Measurements from ENCODE around the gene VWA5B2. TPM values are rescaled to one million over a fixed set of nuclear protein-coding genes. Genes with fewer than 3 reads are reported as not detected.

VWA5B2 gene
- total RNA-seq, 4 donors from 2014 or later, result not detected

- in situ Hi-C loops (cut with MboI; ENCODE audit: low sequenced_read_pairs in 4 of 4) (loop anchor here in 1 of 4 donors (25.0 kb wide), 1 partner anchor 370 kb away; the partner anchor contains the start of gene PARL), intact Hi-C loops (cut with DNase I; ENCODE audit: low total_unique reads) (no loop called here)
- DNase-seq (no peak), ATAC-seq (no peak)
- no peak for TF ChIP-seq CTCF (IDR thresholded peaks at IDR 0.05 in 4 of 5, conservative IDR thresholded peaks at IDR 0.05 in 1 of 5)
- TF ChIP-seq POLR2A (IDR thresholded peaks at IDR 0.05), result no peak
- Histone ChIP-seq H3K4me3 (no peak overlapping the region), H3K36me3 (peaks cover 0 to 7% of the 10 kb centered on the region in 2 donors), H3K9me3 (no peaks in the 10 kb centered on the region), H3K4me1 (peaks cover 9 to 10% of the 10 kb centered on the region in 2 donors), H3K27me3 (peaks cover 18 to 37% (median 32%) of the 10 kb centered on the region in 3 donors), H3K27ac (no peak overlapping the region)
These were observed 27.9 kb downstream of the VWA5B2 start for GRCh38 chr3:184257083-184257915.

GRCh38 chr3:184258926-184259325, 29.5 kb downstream of the VWA5B2 start:
- Histone ChIP-seq H3K27me3 (peaks cover 35 to 52% (median 43%) of the 10 kb centered on the region in 3 donors), H3K27ac (no peak overlapping the region), H3K4me3 (no peak overlapping the region), H3K9me3 (no peaks in the 10 kb centered on the region), H3K4me1 (peaks cover 10 to 14% of the 10 kb centered on the region in 2 donors), H3K36me3 (peaks cover 0 to 7% of the 10 kb centered on the region in 2 donors)
- DNase-seq, result no peak
- intact Hi-C loops (cut with DNase I; ENCODE audit: low total_unique reads) (no loop called here), in situ Hi-C loops (cut with MboI; ENCODE audit: low sequenced_read_pairs in 4 of 4) (loop anchor here in 1 of 4 donors (25.0 kb wide), 1 partner anchor 372 kb away; the partner anchor contains the start of gene PARL)
- TF ChIP-seq POLR2A (IDR thresholded peaks at IDR 0.05) (no peak), CTCF (IDR thresholded peaks at IDR 0.05 in 4 of 5, conservative IDR thresholded peaks at IDR 0.05 in 1 of 5) (no peak)
- no peak for ATAC-seq

- TF ChIP-seq POLR2A (IDR thresholded peaks at IDR 0.05), result no peak
- no peak for TF ChIP-seq CTCF (IDR thresholded peaks at IDR 0.05 in 4 of 5, conservative IDR thresholded peaks at IDR 0.05 in 1 of 5)
- Histone ChIP-seq H3K4me1 (peaks cover 10 to 14% of the 10 kb centered on the region in 2 donors), H3K9me3 (no peaks in the 10 kb centered on the region), H3K27ac (no peak overlapping the region), H3K27me3 (peaks cover 36 to 57% (median 45%) of the 10 kb centered on the region in 3 donors), H3K36me3 (peaks cover 0 to 7% of the 10 kb centered on the region in 2 donors), H3K4me3 (no peak overlapping the region)
- no peak for DNase-seq
- intact Hi-C loops (cut with DNase I; ENCODE audit: low total_unique reads), result no loop called here
- ATAC-seq, result no peak
- in situ Hi-C loops (cut with MboI; ENCODE audit: low sequenced_read_pairs in 4 of 4), result loop anchor here in 1 of 4 donors (25.0 kb wide), 1 partner anchor 372 kb away; the partner anchor contains the start of gene PARL
These were observed 30.1 kb downstream of the VWA5B2 start for GRCh38 chr3:184259396-184259877.

- ATAC-seq (peak in 1 of 2 donors; percentile 67), DNase-seq (no peak)
- Histone ChIP-seq H3K27me3 (peaks cover 36 to 64% (median 51%) of the 10 kb centered on the region in 3 donors), H3K4me1 (peaks cover 10 to 14% of the 10 kb centered on the region in 2 donors), H3K4me3 (peak overlapping the region in 2 of 4 donors; percentile 41 to 54), H3K36me3 (peaks cover 0 to 7% of the 10 kb centered on the region in 2 donors), H3K27ac (no peak overlapping the region), H3K9me3 (no peaks in the 10 kb centered on the region)
- intact Hi-C loops (cut with DNase I; ENCODE audit: low total_unique reads) (no loop called here), in situ Hi-C loops (cut with MboI; ENCODE audit: low sequenced_read_pairs in 4 of 4) (loop anchor here in 1 of 4 donors (25.0 kb wide), 1 partner anchor 373 kb away; the partner anchor contains the start of gene PARL)
- no peak for TF ChIP-seq CTCF (IDR thresholded peaks at IDR 0.05 in 4 of 5, conservative IDR thresholded peaks at IDR 0.05 in 1 of 5)
- no peak for TF ChIP-seq POLR2A (IDR thresholded peaks at IDR 0.05)
These were observed 30.7 kb downstream of the VWA5B2 start for GRCh38 chr3:184259878-184260723.

Measured in gastrocnemius medialis (tissue), 4 donors.